GM18951 (cell line): ENCODE data around the gene RNF126.

ENCODE experiments used
- POLR2A ChIP-seq: IDR thresholded peaks from 4 replicates; pipeline ENCODE4 v1.6.1; 2011; ENCODE audit warnings: mild to moderate bottlenecking; ENCODE audit not compliant: insufficient read length, insufficient read depth; ENCODE audit errors: extremely low read depth
- in situ Hi-C: fragments of 300-500 bp; cut with MboI; formaldehyde crosslinking; loops from one replicate; pipeline ENCODE4 v1.12.0; 2022; ENCODE audit warnings: low sequenced_read_pairs, mixed read lengths, inconsistent platforms; ENCODE audit not compliant: unreplicated experiment

RNF126 gene

GRCh38 chr19:694481-695351 lies 31.7 kb upstream of the RNF126 start:
- in situ Hi-C loops, result no loop called here
- TF ChIP-seq POLR2A, result no peak

DNA sequence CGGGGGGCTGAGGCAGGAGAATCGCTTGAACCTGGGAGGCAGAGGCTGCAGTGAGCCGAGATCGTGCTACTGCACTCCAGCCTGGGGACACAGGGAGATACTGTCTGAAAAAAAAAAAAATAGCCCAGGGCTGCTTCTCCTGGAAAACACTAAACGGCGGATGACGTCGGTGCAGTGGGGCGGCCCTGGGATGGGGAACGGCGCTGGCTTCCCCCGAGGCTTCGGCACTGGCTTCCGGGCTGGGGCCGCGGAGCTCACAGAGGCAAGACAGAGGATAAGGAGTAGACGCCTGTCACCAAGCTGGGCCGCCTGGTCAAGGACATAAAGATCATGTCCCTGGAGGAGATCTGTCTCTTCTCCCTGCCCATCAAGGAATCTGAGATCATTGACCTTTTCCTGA lies 27.2 kb upstream of the RNF126 start:
- TF ChIP-seq POLR2A, result no peak
- in situ Hi-C loops, result no loop called here

DNA sequence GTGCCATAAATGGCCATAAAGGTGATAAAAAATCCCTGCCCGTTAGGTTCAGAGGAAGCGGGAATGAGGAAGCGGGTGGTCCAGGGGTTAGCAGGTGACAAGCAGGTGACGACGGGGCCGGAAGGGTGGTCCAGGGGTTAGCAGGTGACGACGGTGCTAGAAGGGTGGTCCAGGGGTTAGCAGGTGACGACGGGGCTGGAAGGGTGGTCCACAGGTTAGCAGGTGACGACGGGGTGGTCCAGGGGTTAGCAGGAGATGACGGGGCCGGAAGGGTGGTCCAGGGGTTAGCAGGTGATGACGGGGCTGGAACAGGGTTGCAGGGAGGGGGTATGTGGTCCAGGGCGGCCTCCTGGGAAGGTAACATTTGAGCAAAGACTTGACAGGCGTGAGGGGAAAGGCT lies 26.0 kb upstream of the RNF126 start:
- in situ Hi-C loops, result no loop called here
- TF ChIP-seq POLR2A, result no peak

- no peak for TF ChIP-seq POLR2A
- in situ Hi-C loops, result no loop called here
These were observed 25.2 kb upstream of the RNF126 start for GRCh38 chr19:688214-688613.

GRCh38 chr19:687569-688166 lies 24.7 kb upstream of the RNF126 start:
- no peak for TF ChIP-seq POLR2A
- in situ Hi-C loops, result no loop called here

DNA sequence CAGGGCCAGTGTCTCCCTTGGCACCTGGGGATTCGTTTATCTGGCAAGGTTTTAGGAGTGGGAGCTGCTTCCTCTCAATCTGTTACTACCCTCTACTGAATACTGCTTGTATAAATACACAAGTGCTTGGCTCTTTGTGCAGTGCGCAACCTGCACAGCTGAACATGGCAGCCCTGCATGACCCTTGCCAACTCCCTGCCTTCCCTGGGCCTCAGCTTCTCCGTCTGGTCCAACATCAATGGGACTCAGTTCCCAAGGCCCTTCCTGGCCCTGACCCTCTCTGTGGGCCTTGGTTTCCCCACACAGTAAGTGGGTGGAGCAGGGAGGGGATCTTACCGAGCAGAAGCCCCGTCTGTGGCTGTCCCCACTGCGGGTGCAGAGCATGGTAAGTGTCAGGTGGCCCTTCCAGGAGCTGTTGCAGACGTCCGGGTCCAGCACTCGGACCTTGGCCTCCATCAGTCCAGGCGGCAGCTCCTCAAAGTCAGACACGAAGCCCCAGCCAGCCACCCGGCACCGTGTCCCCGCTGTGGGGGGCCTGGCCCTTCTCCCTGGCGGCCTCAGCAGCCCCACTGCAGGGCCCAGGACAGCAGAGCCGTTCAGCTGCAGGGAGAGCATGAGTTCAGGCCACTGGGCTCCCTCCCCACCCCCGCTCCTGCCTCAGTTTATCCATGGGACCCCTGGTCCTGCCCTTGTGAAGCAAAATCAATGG lies 23.7 kb upstream of the RNF126 start:
- in situ Hi-C loops, result no loop called here
- no peak for TF ChIP-seq POLR2A

DNA sequence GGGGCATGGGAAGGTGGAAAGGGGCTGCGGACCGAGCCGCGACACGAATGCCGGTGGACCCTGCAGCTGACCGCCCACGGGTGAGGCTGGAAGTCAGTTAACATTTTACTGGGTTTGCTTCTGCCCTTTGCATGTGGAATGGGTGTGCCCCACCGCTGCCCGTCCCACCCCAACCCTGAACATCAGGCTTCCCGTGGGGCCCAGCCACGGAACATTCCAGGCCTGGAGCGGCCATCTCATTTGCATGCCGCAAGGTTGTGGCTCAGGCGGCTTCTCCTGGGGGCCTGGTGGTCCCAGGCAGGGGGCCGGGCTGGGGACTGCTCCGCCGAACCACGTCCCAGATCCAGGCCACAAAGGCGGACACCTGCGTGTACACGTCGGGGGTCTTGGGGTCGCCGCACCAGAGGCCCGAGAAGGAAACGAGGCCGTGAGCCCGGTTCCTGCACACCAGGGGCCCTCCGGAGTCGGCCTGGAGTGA lies 22.5 kb upstream of the RNF126 start:
- TF ChIP-seq POLR2A, result no peak
- in situ Hi-C loops, result no loop called here

- no peak for TF ChIP-seq POLR2A
- in situ Hi-C loops, result no loop called here
These were observed 19.8 kb upstream of the RNF126 start for GRCh38 chr19:682678-683320.

DNA sequence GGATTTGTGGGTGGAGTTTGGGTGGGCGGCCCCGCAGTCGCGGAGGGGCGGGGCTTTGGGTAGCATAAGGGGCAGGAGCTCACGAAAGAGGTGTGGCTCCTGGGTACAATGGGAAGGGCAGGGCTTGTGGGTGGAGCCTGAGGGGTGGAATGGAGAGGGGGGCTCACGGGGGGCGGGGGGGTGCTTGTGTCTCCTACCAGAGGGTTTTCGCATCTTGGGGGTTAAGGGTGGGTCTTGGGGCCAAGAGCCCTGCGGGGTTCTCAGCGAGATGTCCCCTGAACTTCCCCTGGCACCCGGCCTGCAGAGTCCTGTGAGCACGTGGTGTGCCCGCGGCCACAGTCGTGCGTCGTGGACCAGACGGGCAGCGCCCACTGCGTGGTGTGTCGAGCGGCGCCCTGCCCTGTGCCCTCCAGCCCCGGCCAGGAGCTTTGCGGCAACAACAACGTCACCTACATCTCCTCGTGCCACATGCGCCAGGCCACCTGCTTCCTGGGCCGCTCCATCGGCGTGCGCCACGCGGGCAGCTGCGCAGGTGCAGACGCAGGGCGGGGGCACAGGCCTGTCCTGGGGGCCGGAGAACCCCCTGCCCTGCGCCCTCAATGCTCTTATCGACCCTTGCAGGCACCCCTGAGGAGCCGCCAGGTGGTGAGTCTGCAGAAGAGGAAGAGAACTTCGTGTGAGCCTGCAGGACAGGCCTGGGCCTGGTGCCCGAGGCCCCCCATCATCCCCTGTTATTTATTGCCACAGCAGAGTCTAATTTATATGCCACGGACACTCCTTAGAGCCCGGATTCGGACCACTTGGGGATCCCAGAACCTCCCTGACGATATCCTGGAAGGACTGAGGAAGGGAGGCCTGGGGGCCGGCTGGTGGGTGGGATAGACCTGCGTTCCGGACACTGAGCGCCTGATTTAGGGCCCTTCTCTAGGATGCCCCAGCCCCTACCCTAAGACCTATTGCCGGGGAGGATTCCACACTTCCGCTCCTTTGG lies 18.3 kb upstream of the RNF126 start:
- TF ChIP-seq POLR2A, result no peak
- in situ Hi-C loops, result no loop called here

DNA sequence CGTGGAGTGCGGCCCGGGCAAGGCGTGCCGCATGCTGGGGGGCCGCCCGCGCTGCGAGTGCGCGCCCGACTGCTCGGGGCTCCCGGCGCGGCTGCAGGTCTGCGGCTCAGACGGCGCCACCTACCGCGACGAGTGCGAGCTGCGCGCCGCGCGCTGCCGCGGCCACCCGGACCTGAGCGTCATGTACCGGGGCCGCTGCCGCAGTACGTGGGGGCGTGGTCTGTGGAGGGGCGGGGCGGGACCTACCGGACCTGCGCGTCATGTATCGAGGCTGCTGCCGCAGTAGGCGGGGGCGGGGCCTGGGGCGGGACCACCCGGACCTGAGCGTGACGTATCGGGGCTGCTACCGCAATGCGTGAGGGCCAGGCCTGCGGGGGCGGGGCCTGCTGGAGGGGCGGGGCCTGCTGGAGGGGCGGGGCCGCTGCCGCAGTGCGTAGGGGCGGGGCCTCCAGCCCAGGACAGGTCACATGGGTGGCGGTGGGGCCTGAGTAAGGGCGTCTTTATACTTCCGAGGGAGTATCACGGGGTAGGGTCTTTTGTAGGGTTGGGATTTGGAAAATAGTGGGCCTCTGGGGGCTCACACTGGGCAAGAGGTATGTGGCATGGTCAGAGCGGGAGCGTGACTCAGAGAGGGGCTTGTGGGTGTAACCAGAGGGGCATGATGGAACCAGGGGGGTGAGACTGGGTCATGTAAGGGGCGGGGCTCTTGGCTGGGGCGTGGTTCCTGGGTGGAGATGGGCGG lies 17.4 kb upstream of the RNF126 start:
- in situ Hi-C loops, result no loop called here
- peak; percentile 73 for TF ChIP-seq POLR2A

DNA sequence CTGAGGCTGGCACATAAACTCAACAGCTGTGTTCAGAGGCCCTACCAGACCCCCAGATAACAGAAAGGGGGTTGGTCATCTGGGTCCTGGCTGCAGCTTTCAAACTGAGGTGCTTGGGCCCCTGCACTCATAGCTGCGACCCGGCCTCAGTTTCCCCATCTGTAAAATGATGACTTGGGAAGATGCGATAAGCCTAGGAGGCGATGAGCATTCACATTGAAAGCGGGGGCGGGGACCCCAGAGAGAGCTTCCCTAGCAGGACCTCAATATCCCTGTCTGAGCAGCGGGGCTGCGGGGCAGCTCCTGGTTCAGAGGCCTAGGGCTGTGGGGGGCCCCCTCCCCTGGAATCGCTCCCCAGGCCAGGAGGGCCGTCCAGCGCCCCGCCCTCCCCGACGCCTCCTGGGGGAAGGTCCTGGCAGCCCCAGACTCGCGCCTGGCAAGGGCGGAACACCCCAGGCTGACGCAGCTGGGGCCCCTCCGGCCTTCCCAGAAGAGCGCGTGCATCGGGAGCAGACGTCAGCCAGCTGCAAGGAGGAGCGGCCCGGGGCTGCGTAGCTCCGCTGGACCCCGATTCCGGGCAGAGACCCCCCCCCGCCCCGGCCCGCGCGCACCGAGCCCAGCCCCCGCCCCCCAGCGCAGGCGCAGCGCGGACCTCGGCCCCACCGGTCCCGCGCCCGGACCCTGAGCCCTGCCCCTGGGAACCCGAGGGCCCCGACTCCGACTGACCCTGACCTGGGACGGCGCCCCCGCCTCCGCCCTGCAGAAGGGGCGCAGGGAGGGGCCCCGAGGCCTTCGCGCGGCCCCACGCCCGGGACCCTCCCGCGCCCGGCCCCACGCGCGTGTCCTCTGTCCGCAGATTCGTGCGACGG lies 16.6 kb upstream of the RNF126 start:
- no peak for TF ChIP-seq POLR2A
- in situ Hi-C loops, result no loop called here
